ENCODE data around the gene TSPEAR. TPM values are rescaled to one million over a fixed set of nuclear protein-coding genes. Genes with fewer than 3 reads are reported as not detected.

The TSPEAR gene
- polyA plus RNA-seq, 1 of the 3 experiments (the other 2 are of a cell fraction), result 0.08 TPM

DNA sequence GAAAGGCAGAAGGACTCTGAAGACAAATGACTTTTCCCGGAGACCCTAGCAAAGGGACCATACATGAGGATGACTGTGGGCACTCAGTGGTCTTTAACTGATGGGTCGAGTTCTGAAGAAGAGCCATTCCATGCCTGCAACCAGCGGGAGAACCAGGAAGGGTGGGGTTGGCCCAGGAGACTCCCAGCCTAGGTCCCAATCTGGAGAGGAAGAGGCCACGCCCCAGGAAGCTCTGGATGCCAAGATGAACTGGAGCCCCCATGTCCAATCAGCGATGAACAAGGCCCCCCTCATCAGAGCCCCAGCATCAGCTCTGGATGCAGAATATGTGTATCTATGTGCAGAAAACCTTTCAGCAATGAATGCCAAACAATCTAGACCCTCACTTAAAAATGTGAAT, 70.6 kb downstream of the TSPEAR start:
- Histone ChIP-seq H4K20me1 (ENCODE audit: insufficient read depth) (no peaks in the 10 kb centered on the region), H3F3A (replicated peaks; ENCODE audit: insufficient read depth) (no peaks in the 10 kb centered on the region), H3K4me2 (no peak overlapping the region), H3K36me3 (replicated peaks in 1 of 2; ENCODE audit: control insufficient read depth in 1 of 2, insufficient read depth in 2 of 2, low read length in 1 of 2) (no peaks in the 10 kb centered on the region), H3K9me2 (no peaks in the 10 kb centered on the region), H3K4me1 (ENCODE audit: control insufficient read depth in 1 of 2, insufficient read depth in 2 of 2, low read depth in 1 of 2, low read length in 1 of 2) (no peaks in the 10 kb centered on the region; a peak in 1 of 4 replicates), H3K9me3 (0 out of 2 replicates have a peak, but pooled peaks cover 5% of the 10 kb centered on the region), H3K27me3 (ENCODE audit: insufficient read depth) (peaks cover 8% of the 10 kb centered on the region; the same call in 1 of the 2 replicates), H3K4me3 (ENCODE audit: low read depth in 2 of 2, low read length in 1 of 2) (no peak overlapping the region), H3K79me2 (ENCODE audit: insufficient read depth) (no peaks in the 10 kb centered on the region), H2AFZ (ENCODE audit: low read depth) (no peak overlapping the region), H3K27ac (ENCODE audit: low read depth in 2 of 2, low read length in 1 of 2) (no peak overlapping the region), H3K9ac (no peak overlapping the region)
- TF ChIP-seq CHD2 (IDR thresholded peaks at IDR 0.05; ENCODE audit: low read length, partially characterized antibody) (no peak), EP300 (IDR thresholded peaks at IDR 0.05; ENCODE audit: borderline replicate concordance in 1 of 2, low read depth in 1 of 2, low read length in 1 of 2) (no peak), SIN3A (IDR thresholded peaks at IDR 0.05; ENCODE audit: borderline replicate concordance, low read depth, low read length) (no peak), JUND (IDR thresholded peaks at IDR 0.05) (no peak), RAD21 (IDR thresholded peaks at IDR 0.05; ENCODE audit: low read length) (no peak), YY1 (IDR thresholded peaks at IDR 0.05; ENCODE audit: low read depth) (no peak), FOXJ3 (CRISPR knock-in tag; IDR thresholded peaks at IDR 0.05) (no peak), NRF1 (IDR thresholded peaks at IDR 0.05; ENCODE audit: low read depth, low read length) (no peak), REST (IDR thresholded peaks at IDR 0.05; ENCODE audit: low read depth, low read length) (no peak), USF1 (IDR thresholded peaks at IDR 0.05; ENCODE audit: borderline replicate concordance, low read depth) (no peak), GABPA (IDR thresholded peaks at IDR 0.05; ENCODE audit: low read depth) (no peak)
- TF ChIP-seq, protein P1, sequence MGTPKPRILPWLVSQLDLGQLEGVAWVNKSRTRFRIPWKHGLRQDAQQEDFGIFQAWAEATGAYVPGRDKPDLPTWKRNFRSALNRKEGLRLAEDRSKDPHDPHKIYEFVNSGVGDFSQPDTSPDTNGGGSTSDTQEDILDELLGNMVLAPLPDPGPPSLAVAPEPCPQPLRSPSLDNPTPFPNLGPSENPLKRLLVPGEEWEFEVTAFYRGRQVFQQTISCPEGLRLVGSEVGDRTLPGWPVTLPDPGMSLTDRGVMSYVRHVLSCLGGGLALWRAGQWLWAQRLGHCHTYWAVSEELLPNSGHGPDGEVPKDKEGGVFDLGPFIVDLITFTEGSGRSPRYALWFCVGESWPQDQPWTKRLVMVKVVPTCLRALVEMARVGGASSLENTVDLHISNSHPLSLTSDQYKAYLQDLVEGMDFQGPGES (IDR thresholded peaks at IDR 0.05; ENCODE audit: low read depth, low read length), result no peak
- 21% methylated on average over 5 of the region's 5 CpGs for WGBS (ENCODE audit: low lambda C conversion rate)
- POLR2A ChIA-PET, result no interaction called here
- no peak for DNase-seq
- CTCF ChIA-PET, result no interaction called here

GRCh38 chr21:44639331-44639655, 72.1 kb downstream of the TSPEAR start:
- Histone ChIP-seq H3K9me2 (no peaks in the 10 kb centered on the region), H3K79me2 (ENCODE audit: insufficient read depth) (no peaks in the 10 kb centered on the region), H4K20me1 (ENCODE audit: insufficient read depth) (no peaks in the 10 kb centered on the region), H3K9me3 (0 out of 2 replicates have a peak, but pooled peaks cover 2% of the 10 kb centered on the region), H3F3A (replicated peaks; ENCODE audit: insufficient read depth) (no peaks in the 10 kb centered on the region), H3K4me3 (ENCODE audit: low read depth in 2 of 2, low read length in 1 of 2) (no peak overlapping the region), H3K27ac (ENCODE audit: low read depth in 2 of 2, low read length in 1 of 2) (no peak overlapping the region), H3K4me2 (no peak overlapping the region), H3K9ac (no peak overlapping the region), H3K27me3 (ENCODE audit: insufficient read depth) (peaks cover 8% of the 10 kb centered on the region; the same call in 1 of the 2 replicates), H3K4me1 (ENCODE audit: control insufficient read depth in 1 of 2, insufficient read depth in 2 of 2, low read depth in 1 of 2, low read length in 1 of 2) (no peaks in the 10 kb centered on the region; a peak in 1 of 4 replicates), H2AFZ (ENCODE audit: low read depth) (no peak overlapping the region), H3K36me3 (replicated peaks in 1 of 2; ENCODE audit: control insufficient read depth in 1 of 2, insufficient read depth in 2 of 2, low read length in 1 of 2) (no peaks in the 10 kb centered on the region)
- no CpG with 5 or more reads among the region's 12 CpGs for WGBS (ENCODE audit: low lambda C conversion rate)
- no peak for DNase-seq
- TF ChIP-seq EP300 (IDR thresholded peaks at IDR 0.05; ENCODE audit: borderline replicate concordance in 1 of 2, low read depth in 1 of 2, low read length in 1 of 2) (no peak), CTCF (IDR thresholded peaks at IDR 0.05) (no peak), NRF1 (IDR thresholded peaks at IDR 0.05; ENCODE audit: low read depth, low read length) (no peak), RAD21 (IDR thresholded peaks at IDR 0.05; ENCODE audit: low read length) (no peak), USF1 (IDR thresholded peaks at IDR 0.05; ENCODE audit: borderline replicate concordance, low read depth) (no peak), ZBTB33 (IDR thresholded peaks at IDR 0.05; ENCODE audit: borderline replicate concordance, low read depth) (no peak), EZH2phosphoT487 (IDR thresholded peaks at IDR 0.05; ENCODE audit: borderline replicate concordance, low read depth) (no peak)
- CTCF ChIA-PET, result no interaction called here
- POLR2A ChIA-PET, result no interaction called here

All from SK-N-SH (cell line).